Calu3 (cell line): Measurements from ENCODE around the gene MYO18B. TPM values are rescaled to one million over a fixed set of nuclear protein-coding genes. Genes with fewer than 3 reads are reported as not detected.

ENCODE experiments used
- BruUV-seq: library from RNA; stranded (reverse); fragments of 400-500 nt; replicated peaks from 2 replicates; lab custom pipeline; 2021; lab: Mats Ljungman, UMichigan
- CTCF ChIA-PET: fragments of 300-600 bp; sonication (Branson Sonifier 250); formaldehyde crosslinking; loops from one replicate; lab custom pipeline; 2022; ENCODE audit warnings: antibody characterized with exemption; lab: Charles Lee
- DNase-seq: peaks from one replicate; pipeline ENCODE4 v3.0.0; 2022
- H3K27ac Mint-ChIP-seq: one replicate; pipeline ENCODE4 v1.8.0; 2022; ENCODE audit warnings: mixed read lengths; ENCODE audit not compliant: unreplicated experiment
- H3K27me3 Mint-ChIP-seq: one replicate; pipeline ENCODE4 v1.8.0; 2022; ENCODE audit warnings: mixed read lengths; ENCODE audit not compliant: unreplicated experiment
- H3K36me3 Mint-ChIP-seq: one replicate; pipeline ENCODE4 v1.8.0; 2022; ENCODE audit warnings: mild to moderate bottlenecking, moderate library complexity, mixed read lengths; ENCODE audit not compliant: insufficient read depth, unreplicated experiment
- H3K4me1 Mint-ChIP-seq: one replicate; pipeline ENCODE4 v1.8.0; 2022; ENCODE audit warnings: mild to moderate bottlenecking, low read depth, mixed read lengths; ENCODE audit not compliant: unreplicated experiment
- H3K4me3 Mint-ChIP-seq: one replicate; pipeline ENCODE4 v1.8.0; 2022; ENCODE audit warnings: mild to moderate bottlenecking, low read depth, moderate library complexity, mixed read lengths; ENCODE audit not compliant: unreplicated experiment
- H3K9me3 Mint-ChIP-seq: one replicate; pipeline ENCODE4 v1.8.0; 2022; ENCODE audit warnings: low read depth, mixed read lengths; ENCODE audit not compliant: unreplicated experiment
- CTCF ChIP-seq: fragments of 200-600 bp; IDR thresholded peaks from one replicate; pipeline ENCODE4 v1.8.0; 2022; ENCODE audit warnings: antibody characterized with exemption; ENCODE audit not compliant: unreplicated experiment
- intact Hi-C: fragments of 100-400 bp; cut with micrococcal nuclease; formaldehyde crosslinking; loops from one replicate; pipeline ENCODE4 v1.10.0; 2022; ENCODE audit not compliant: unreplicated experiment
- total RNA-seq: library from RNA; stranded (reverse); gene quantifications from 2 replicates; pipeline ENCODE4 v1.2.3, GENCODE V29; 2022

Gene MYO18B
- total RNA-seq, 1 experiment from 2014 or later: 0.59 TPM

GRCh38 chr22:25827415-25827814, 85.4 kb downstream of the MYO18B start:
- intact Hi-C loops: no loop called here
- CTCF ChIA-PET: no interaction called here
- Mint-ChIP-seq H3K4me1 (no peaks in the 10 kb centered on the region), H3K9me3 (no peaks in the 10 kb centered on the region), H3K27ac (no peak overlapping the region), H3K36me3 (no peaks in the 10 kb centered on the region), H3K27me3 (peaks cover 80% of the 10 kb centered on the region), H3K4me3 (no peak overlapping the region)
- no peak for DNase-seq
- no TSS peak for BruUV-seq
- TF ChIP-seq CTCF: no peak

- peaks cover 80% of the 10 kb centered on the region for H3K27me3 Mint-ChIP-seq
- no peaks in the 10 kb centered on the region for H3K9me3 Mint-ChIP-seq
- no peaks in the 10 kb centered on the region for H3K4me1 Mint-ChIP-seq
- no peak for DNase-seq
- BruUV-seq: no TSS peak
- H3K36me3 Mint-ChIP-seq: no peaks in the 10 kb centered on the region
- no peak overlapping the region for H3K4me3 Mint-ChIP-seq
- CTCF ChIA-PET: no interaction called here
- intact Hi-C loops: no loop called here
- H3K27ac Mint-ChIP-seq: no peak overlapping the region
- no peak for TF ChIP-seq CTCF
These were observed 86.4 kb downstream of the MYO18B start for GRCh38 chr22:25828422-25828821.

DNA sequence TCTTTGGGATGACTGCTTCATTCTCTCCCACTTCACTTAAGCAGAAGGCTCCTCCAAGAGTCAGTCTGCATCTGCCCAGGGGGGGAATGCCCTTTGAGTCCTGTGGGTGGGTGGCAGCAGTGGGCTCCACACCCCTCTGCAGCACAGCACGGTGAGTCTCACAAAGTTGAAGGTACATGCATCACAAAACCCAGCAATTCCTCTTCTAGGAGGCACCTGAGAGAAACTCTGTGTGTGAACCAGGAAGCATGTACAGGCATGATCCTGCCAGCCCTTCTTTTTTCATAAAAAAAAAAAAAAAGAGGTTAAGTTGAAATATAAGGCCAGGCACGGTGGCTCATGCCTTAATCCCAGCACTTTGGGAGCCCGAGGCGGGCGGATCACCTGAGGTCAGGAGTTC, 87.2 kb downstream of the MYO18B start:
- intact Hi-C loops: no loop called here
- Mint-ChIP-seq H3K27ac (no peak overlapping the region), H3K4me1 (no peaks in the 10 kb centered on the region), H3K27me3 (peaks cover 80% of the 10 kb centered on the region), H3K36me3 (no peaks in the 10 kb centered on the region), H3K4me3 (no peak overlapping the region), H3K9me3 (no peaks in the 10 kb centered on the region)
- BruUV-seq: no TSS peak
- no peak for DNase-seq
- CTCF ChIA-PET: interaction anchor here (0.6 kb wide), 1 partner anchor 48 kb away, joined by 7 read pairs; no protein-coding TSS in a partner anchor
- TF ChIP-seq CTCF: no peak

GRCh38 chr22:25829808-25830777, 88.1 kb downstream of the MYO18B start:
- intact Hi-C loops: no loop called here
- H3K9me3 Mint-ChIP-seq: no peaks in the 10 kb centered on the region
- DNase-seq: no peak
- H3K27ac Mint-ChIP-seq: no peak overlapping the region
- H3K4me3 Mint-ChIP-seq: no peak overlapping the region
- no TSS peak for BruUV-seq
- CTCF ChIA-PET: interaction anchor here (0.6 kb wide), 1 partner anchor 48 kb away, joined by 7 read pairs; no protein-coding TSS in a partner anchor
- no peaks in the 10 kb centered on the region for H3K4me1 Mint-ChIP-seq
- H3K36me3 Mint-ChIP-seq: no peaks in the 10 kb centered on the region
- TF ChIP-seq CTCF: no peak
- H3K27me3 Mint-ChIP-seq: peaks cover 79% of the 10 kb centered on the region
